GM12878 (cell line): ENCODE measurements around the gene GMDS. TPM values are rescaled to one million over a fixed set of nuclear protein-coding genes. Genes with fewer than 3 reads are reported as not detected.

ENCODE experiments used
- ATAC-seq: fragments of 200-7000 bp; cut with Tn5 transposase; 3 replicates; pipeline ENCODE4 v1.9.1; 2020; ENCODE audit warnings: mild to moderate bottlenecking, moderate library complexity
- BruUV-seq: library from RNA; stranded (reverse); fragments of 400-500 nt; replicated peaks from 2 replicates; lab custom pipeline; 2021; lab: Mats Ljungman, UMichigan
- CTCF ChIA-PET: fragments of 300-600 bp; sonication (Branson Sonifier 250); formaldehyde crosslinking; extraction: SDS; loops from one replicate; lab custom pipeline; 2021; ENCODE audit warnings: inconsistent platforms; lab: Yijun Ruan, JAX
- POLR2A ChIA-PET: fragments of 350-600 bp; formaldehyde crosslinking; extraction: SDS; loops from one replicate; lab custom pipeline; 2021; ENCODE audit warnings: inconsistent platforms; lab: Charles Lee
- RAD21 ChIA-PET: fragments of 300-600 bp; sonication (Branson Sonifier 250); formaldehyde crosslinking; loops from one replicate; lab custom pipeline; 2023; ENCODE audit warnings: antibody characterized with exemption; ENCODE audit not compliant: unreplicated experiment; lab: Charles Lee
- SMC1A ChIA-PET: fragments of 300-600 bp; sonication (Branson Sonifier 250); formaldehyde crosslinking; loops from one replicate; lab custom pipeline; 2023; ENCODE audit not compliant: unreplicated experiment, uncharacterized antibody; lab: Charles Lee
- DNase-seq: peaks from one replicate; pipeline ENCODE4 v3.0.0-alpha.2; 2011; ENCODE audit warnings: low read depth, low spot score
- FAIRE-seq: peaks from 3 replicates; lab custom pipeline; 2011; peaks lifted over from hg19 to GRCh38; lab: Jason Lieb, UNC
- H2AFZ ChIP-seq: 2 replicates; pipeline ENCODE4 v1.6.0; 2011; ENCODE audit warnings: low read depth, low read length, control low read depth; ENCODE audit not compliant: control insufficient read depth
- H3K27ac ChIP-seq: 2 replicates; pipeline ENCODE4 v1.5.1; 2011; ENCODE audit warnings: control low read depth; ENCODE audit not compliant: control insufficient read depth, insufficient read depth
- H3K27me3 ChIP-seq, 2 experiments: replicated peaks in 1 of 2; 2 replicates each; pipeline versions ENCODE4 v1.6.0 to v1.6.1; 2011; ENCODE audit warnings: low read length in 1 of 2; ENCODE audit not compliant: control insufficient read depth in 2 of 2, insufficient read depth in 2 of 2
- H3K36me3 ChIP-seq, 2 experiments: 2 replicates each; pipeline ENCODE4 v1.5.1; 2011; ENCODE audit warnings: low read length in 1 of 2; ENCODE audit not compliant: control insufficient read depth in 2 of 2, insufficient read depth in 2 of 2
- H3K4me1 ChIP-seq: 2 replicates; pipeline ENCODE4 v1.6.1; 2011; ENCODE audit warnings: mild to moderate bottlenecking, low read length, moderate library complexity, mixed read lengths; ENCODE audit not compliant: control insufficient read depth, insufficient read depth
- H3K4me2 ChIP-seq: 2 replicates; pipeline ENCODE4 v1.6.0; 2011; ENCODE audit warnings: control low read depth; ENCODE audit not compliant: control insufficient read depth, insufficient read depth
- H3K4me3 ChIP-seq: fragments of 200-600 bp; sonication (generic); 2 replicates; pipeline ENCODE4 v1.5.1; 2016
- H3K79me2 ChIP-seq: 2 replicates; pipeline ENCODE4 v1.6.0; 2011; ENCODE audit warnings: low read length; ENCODE audit not compliant: control insufficient read depth, insufficient read depth
- H3K9ac ChIP-seq: 2 replicates; pipeline ENCODE4 v1.8.0; 2011; ENCODE audit warnings: low read length, control low read depth, mixed read lengths; ENCODE audit not compliant: control insufficient read depth, insufficient read depth
- H3K9me3 ChIP-seq: replicated peaks from 3 replicates; pipeline ENCODE4 v1.5.1; 2011; ENCODE audit warnings: mild to moderate bottlenecking, low read length; ENCODE audit not compliant: control insufficient read depth, insufficient read depth
- H4K20me1 ChIP-seq: 2 replicates; pipeline ENCODE4 v1.6.0; 2011; ENCODE audit not compliant: control insufficient read depth, insufficient read depth
- BRCA1 ChIP-seq: IDR thresholded peaks from 2 replicates; pipeline ENCODE4 v1.6.1; 2011; ENCODE audit warnings: low read depth, low read length, improper control_type of control experiment
- ETV6 ChIP-seq, 2 experiments: fragments of 450-650 bp in 1 of 2; IDR thresholded peaks in 1 of 2; conservative IDR thresholded peaks in 1 of 2; 2 replicates each; pipeline ENCODE4 v1.6.1; 2014; ENCODE audit warnings: antibody characterized with exemption in 1 of 2, borderline replicate concordance in 1 of 2, low read depth in 1 of 2, mild to moderate bottlenecking in 1 of 2, moderate library complexity in 1 of 2
- GATAD2B ChIP-seq: fragments of 450-650 bp; conservative IDR thresholded peaks from 2 replicates; pipeline ENCODE4 v1.6.1; 2017; ENCODE audit warnings: low read depth, mild to moderate bottlenecking, moderate library complexity
- HDAC6 ChIP-seq: fragments of 200-600 bp; sonication (generic); IDR thresholded peaks from one replicate; pipeline ENCODE4 v1.8.0; 2017; ENCODE audit warnings: antibody characterized with exemption; ENCODE audit not compliant: unreplicated experiment
- MEF2A ChIP-seq: IDR thresholded peaks from 2 replicates; pipeline ENCODE4 v1.6.1; 2011; ENCODE audit warnings: low read depth, mild to moderate bottlenecking, low read length, moderate library complexity; ENCODE audit not compliant: insufficient read depth
- MLLT1 ChIP-seq: fragments of 450-650 bp; IDR thresholded peaks from 2 replicates; pipeline ENCODE4 v1.6.1; 2016; ENCODE audit warnings: mild to moderate bottlenecking
- NR2F1 ChIP-seq: fragments of 450-650 bp; conservative IDR thresholded peaks from 2 replicates; pipeline ENCODE4 v1.6.1; 2017; ENCODE audit warnings: mild to moderate bottlenecking
- POLR2A ChIP-seq: IDR thresholded peaks from 2 replicates; pipeline ENCODE4 v1.6.1; 2011; ENCODE audit warnings: low read depth, mild to moderate bottlenecking, low read length
- SMAD5 ChIP-seq: IDR thresholded peaks from 2 replicates; pipeline ENCODE4 v1.6.1; 2016; ENCODE audit warnings: antibody characterized with exemption, low read depth
- TBL1XR1 ChIP-seq: IDR thresholded peaks from 2 replicates; pipeline ENCODE4 v1.6.1; 2012; ENCODE audit warnings: low read depth, low read length, improper control_type of control experiment
- WGBS: methylation state at CpG from one replicate; pipeline ENCODE4 v1.1.6; 2016; ENCODE audit warnings: low lambda C conversion rate; ENCODE audit not compliant: insufficient replicate concordance, insufficient coverage; ENCODE audit errors: missing lambda C conversion rate; 5-methylcytosine and 5-hydroxymethylcytosine counted together
- in situ Hi-C: fragments of 300-500 bp; cut with MboI; formaldehyde crosslinking; loops from 9 replicates; pipeline ENCODE4 v1.14.3; 2018; ENCODE audit warnings: mixed read lengths
- intact Hi-C: fragments of 100-400 bp; cut with micrococcal nuclease; formaldehyde crosslinking; loops from one replicate; pipeline ENCODE4 v1.14.2; 2022; ENCODE audit not compliant: unreplicated experiment
- polyA plus RNA-seq, 11 experiments: library from polyadenylated mRNA; depleted of rRNA in 4 of 11; unstranded in 6 of 11; stranded (reverse) in 5 of 11; fragments of >200 nt; fragmentation: Nextera tagmentation in 4 of 11; fragmentation: Illumina TruSeq in 1 of 11; extraction: Ambion mirVana in 4 of 11; extraction: Trizol in 1 of 11; gene quantifications; 1 replicate in 1 of 11; 2 replicates in 10 of 11; pipeline versions ENCODE4 v1.2.1 to v1.2.3, GENCODE V29; 2011 to 2016; ENCODE audit warnings: inconsistent platforms in 2 of 11, missing spikeins in 2 of 11, low read depth in 1 of 11
- total RNA-seq, 4 experiments: library from RNA; depleted of rRNA in 3 of 4; stranded (reverse); fragments of >200 nt in 3 of 4; fragmentation: Illumina TruSeq in 1 of 4; extraction: Trizol in 1 of 4; gene quantifications; 2 replicates each; pipeline versions ENCODE4 v1.2.1 to v1.2.3, GENCODE V29; 2013 to 2021

The GMDS gene
- total and polyA plus RNA-seq, 10 of the 15 experiments (the other 5 are each of a cell fraction or from before 2014, with no cell fraction given) = 0.61 to 53.8 (median 29.3) TPM

- DNase-seq (no peak), FAIRE-seq (no peak), ATAC-seq (no peak)
- RAD21 ChIA-PET = no interaction called here
- POLR2A ChIA-PET = no interaction called here
- H3K79me2 ChIP-seq = no peaks in the 10 kb centered on the region
- H3K9ac ChIP-seq = no peak overlapping the region
- no peak overlapping the region for H3K4me2 ChIP-seq
- H3K27ac ChIP-seq = no peak overlapping the region
- SMC1A ChIA-PET = no interaction called here
- intact Hi-C loops = no loop called here
- no peaks in the 10 kb centered on the region for H3K36me3 ChIP-seq
- no peak overlapping the region for H2AFZ ChIP-seq
- H3K4me1 ChIP-seq = peaks cover 3% of the 10 kb centered on the region; the same call in 1 of the 2 replicates
- BruUV-seq = no TSS peak
- in situ Hi-C loops = no loop called here
- TF ChIP-seq MLLT1 (no peak), POLR2A (no peak), NR2F1 (no peak), TBL1XR1 (no peak), GATAD2B (no peak), HDAC6 (no peak), BRCA1 (no peak)
- TF ChIP-seq, all 136 proteins: peak for 0
- H4K20me1 ChIP-seq = no peaks in the 10 kb centered on the region
- WGBS = 90% methylated on average over 7 of the region's 7 CpGs
- H3K4me3 ChIP-seq = no peak overlapping the region
- no peaks in the 10 kb centered on the region for H3K27me3 ChIP-seq
- H3K9me3 ChIP-seq = no peaks in the 10 kb centered on the region
- CTCF ChIA-PET = no interaction called here
Observed at GRCh38 chr6:2030682-2031244, 214.6 kb downstream of the GMDS start.

- FAIRE-seq (no peak), DNase-seq (no peak), ATAC-seq (no peak)
- ChIA-PET SMC1A (no interaction called here), POLR2A (no interaction called here), CTCF (no interaction called here), RAD21 (no interaction called here)
- BruUV-seq = no TSS peak
- no peaks in the 10 kb centered on the region for H4K20me1 ChIP-seq
- H3K9me3 ChIP-seq = no peaks in the 10 kb centered on the region
- no peak overlapping the region for H2AFZ ChIP-seq
- 70% methylated on average over 3 of the region's 3 CpGs for WGBS
- peaks cover 3% of the 10 kb centered on the region; the same call in 1 of the 2 replicates for H3K4me1 ChIP-seq
- no peak overlapping the region for H3K27ac ChIP-seq
- no peaks in the 10 kb centered on the region for H3K79me2 ChIP-seq
- no peak overlapping the region for H3K4me2 ChIP-seq
- no peak overlapping the region for H3K9ac ChIP-seq
- in situ Hi-C loops = no loop called here
- no peak for TF ChIP-seq SMAD5
- no peak for TF ChIP-seq ETV6 (conservative IDR thresholded peaks at IDR 0.05 in 1 of 2, IDR thresholded peaks at IDR 0.05 in 1 of 2; ENCODE audit: borderline replicate concordance in 1 of 2, low read depth in 1 of 2)
- TF ChIP-seq MEF2A = no peak
- H3K27me3 ChIP-seq = no peaks in the 10 kb centered on the region
- H3K36me3 ChIP-seq = no peaks in the 10 kb centered on the region
- intact Hi-C loops = no loop called here
- no peak overlapping the region for H3K4me3 ChIP-seq
Observed at GRCh38 chr6:2029952-2030351, 215.5 kb downstream of the GMDS start.
